IMR-90 (cell line): ENCODE results near the gene EML5. TPM values are rescaled to one million over a fixed set of nuclear protein-coding genes. Genes with fewer than 3 reads are reported as not detected.

Source experiments
- ATAC-seq: fragments of 200-7000 bp; cut with Tn5 transposase; 2 replicates; pipeline ENCODE4 v1.9.1; 2020; ENCODE audit warnings: low read depth, mild to moderate bottlenecking, moderate library complexity
- BruUV-seq: library from RNA; stranded (reverse); fragments of 400-500 nt; replicated peaks from 2 replicates; lab custom pipeline; 2021; lab: Mats Ljungman, UMichigan
- CTCF ChIA-PET: fragments of 300-600 bp; formaldehyde crosslinking; extraction: SDS; loops from one replicate; lab custom pipeline; 2021; ENCODE audit warnings: antibody characterized with exemption; lab: Yijun Ruan, JAX
- POLR2A ChIA-PET: fragments of 300-600 bp; sonication (Branson Sonifier 250); formaldehyde crosslinking; loops from one replicate; lab custom pipeline; 2022; ENCODE audit warnings: antibody characterized with exemption; ENCODE audit not compliant: unreplicated experiment; lab: Charles Lee
- DNase-seq: peaks from one replicate; pipeline ENCODE4 v3.0.0; 2013
- H2AFZ ChIP-seq: replicated peaks from 2 replicates; pipeline ENCODE3; 2013; ENCODE audit warnings: low read length, mild to moderate bottlenecking; ENCODE audit not compliant: poor library complexity
- H2AK5ac ChIP-seq: 2 replicates; pipeline ENCODE4 v1.6.1; 2013; ENCODE audit warnings: low read depth, low read length, inconsistent platforms
- H2AK9ac ChIP-seq: replicated peaks from 2 replicates; pipeline ENCODE3; 2013; ENCODE audit warnings: mild to moderate bottlenecking, low read depth, low read length, moderate library complexity; ENCODE audit not compliant: poor library complexity
- H2BK120ac ChIP-seq: 2 replicates; pipeline ENCODE4 v1.6.1; 2013; ENCODE audit warnings: low read depth, low read length, inconsistent platforms
- H2BK15ac ChIP-seq: 3 replicates; pipeline ENCODE4 v1.6.1; 2013; ENCODE audit warnings: low read depth, low read length, inconsistent platforms
- H2BK20ac ChIP-seq: 2 replicates; pipeline ENCODE4 v1.6.1; 2013; ENCODE audit warnings: low read depth, mild to moderate bottlenecking, inconsistent platforms, low read length, moderate library complexity
- H2BK5ac ChIP-seq: 2 replicates; pipeline ENCODE4 v1.6.1; 2013; ENCODE audit warnings: mild to moderate bottlenecking, low read depth, low read length, inconsistent platforms; ENCODE audit not compliant: poor library complexity, severe bottlenecking
- H3K14ac ChIP-seq: replicated peaks from 2 replicates; pipeline ENCODE4 v1.6.1; 2013; ENCODE audit warnings: low read depth, low read length, inconsistent platforms
- H3K18ac ChIP-seq: 2 replicates; pipeline ENCODE4 v1.6.1; 2013; ENCODE audit warnings: low read depth, low read length, control low read depth
- H3K23ac ChIP-seq: 2 replicates; pipeline ENCODE4 v1.6.1; 2013; ENCODE audit warnings: low read depth, low read length, inconsistent platforms
- H3K27ac ChIP-seq: 2 replicates; pipeline ENCODE4 v1.5.1; 2013; ENCODE audit warnings: mild to moderate bottlenecking, control low read depth, low read length; ENCODE audit not compliant: insufficient read depth
- H3K27me3 ChIP-seq: 2 replicates; pipeline ENCODE4 v1.6.1; 2013; ENCODE audit warnings: low read length; ENCODE audit not compliant: control insufficient read depth, insufficient read depth
- H3K36me3 ChIP-seq: 2 replicates; pipeline ENCODE4 v1.6.1; 2013; ENCODE audit warnings: low read length, mixed read lengths; ENCODE audit not compliant: control insufficient read depth, insufficient read depth
- H3K4ac ChIP-seq: 2 replicates; pipeline ENCODE4 v1.6.1; 2013; ENCODE audit warnings: low read depth, low read length, inconsistent platforms
- H3K4me1 ChIP-seq: 2 replicates; pipeline ENCODE4 v1.6.1; 2013; ENCODE audit warnings: low read length, mixed read lengths; ENCODE audit not compliant: control insufficient read depth, insufficient read depth
- H3K4me2 ChIP-seq: 2 replicates; pipeline ENCODE4 v1.6.1; 2013; ENCODE audit warnings: low read depth, mild to moderate bottlenecking, control low read depth, low read length, moderate library complexity
- H3K4me3 ChIP-seq: 2 replicates; pipeline ENCODE4 v1.5.1; 2013; ENCODE audit warnings: low read depth, mild to moderate bottlenecking, control low read depth, low read length, moderate library complexity; ENCODE audit not compliant: insufficient read depth
- H3K56ac ChIP-seq: 2 replicates; pipeline ENCODE4 v1.6.1; 2013; ENCODE audit warnings: low read length, inconsistent platforms; ENCODE audit not compliant: insufficient read depth; ENCODE audit errors: extremely low read depth
- H3K79me1 ChIP-seq, 2 experiments: 2 replicates each; pipeline ENCODE4 v1.6.1; 2013; ENCODE audit warnings: low read length in 2 of 2, inconsistent platforms in 1 of 2, low read depth in 1 of 2
- H3K9ac ChIP-seq: 2 replicates; pipeline ENCODE4 v1.6.1; 2013; ENCODE audit warnings: low read depth, low read length, control low read depth
- H3K9me1 ChIP-seq: 2 replicates; pipeline ENCODE4 v1.6.1; 2013; ENCODE audit warnings: low read length, inconsistent platforms; ENCODE audit not compliant: insufficient read depth
- H3K9me3 ChIP-seq: 2 replicates; pipeline ENCODE4 v1.6.1; 2013; ENCODE audit warnings: low read length; ENCODE audit not compliant: control insufficient read depth, insufficient read depth
- H4K20me1 ChIP-seq: 2 replicates; pipeline ENCODE4 v1.6.1; 2013; ENCODE audit warnings: low read length, inconsistent platforms; ENCODE audit not compliant: insufficient read depth
- H4K5ac ChIP-seq: 2 replicates; pipeline ENCODE4 v1.6.1; 2013; ENCODE audit warnings: mild to moderate bottlenecking, low read depth, low read length, control low read depth
- H4K8ac ChIP-seq, 2 experiments: 2 replicates each; pipeline ENCODE4 v1.6.1; 2013; ENCODE audit warnings: low read depth in 2 of 2, low read length in 2 of 2, control low read depth in 1 of 2, inconsistent platforms in 1 of 2
- H4K91ac ChIP-seq: 2 replicates; pipeline ENCODE4 v1.6.1; 2013; ENCODE audit warnings: low read depth, low read length, inconsistent platforms; ENCODE audit not compliant: insufficient read depth
- BHLHE40 ChIP-seq: fragments of 150-350 bp; IDR thresholded peaks from 2 replicates; pipeline ENCODE4 v1.6.1; 2016; ENCODE audit warnings: mild to moderate bottlenecking, low read depth, low read length
- CEBPB ChIP-seq: IDR thresholded peaks from 2 replicates; pipeline ENCODE4 v1.6.1; 2012; ENCODE audit warnings: low read depth, low read length, improper control_type of control experiment
- CHD1 ChIP-seq: IDR thresholded peaks from 2 replicates; pipeline ENCODE4 v1.6.1; 2012; ENCODE audit warnings: low read depth, low read length, improper control_type of control experiment
- MAFK ChIP-seq: IDR thresholded peaks from 2 replicates; pipeline ENCODE4 v1.6.1; 2012; ENCODE audit warnings: low read depth, low read length, improper control_type of control experiment
- MAZ ChIP-seq: IDR thresholded peaks from 2 replicates; pipeline ENCODE4 v1.6.1; 2012; ENCODE audit warnings: low read depth, mild to moderate bottlenecking, low read length, improper control_type of control experiment, moderate library complexity, borderline replicate concordance
- MXI1 ChIP-seq: IDR thresholded peaks from 2 replicates; pipeline ENCODE4 v1.6.1; 2012; ENCODE audit warnings: low read depth, mild to moderate bottlenecking, low read length, moderate library complexity, borderline replicate concordance
- NFE2L2 ChIP-seq: fragments of 150-350 bp; IDR thresholded peaks from 2 replicates; pipeline ENCODE4 v1.6.1; 2016; ENCODE audit warnings: low read depth, mild to moderate bottlenecking, low read length
- POLR2A ChIP-seq: IDR thresholded peaks from 2 replicates; pipeline ENCODE4 v1.6.1; 2012; ENCODE audit warnings: mild to moderate bottlenecking, low read depth, low read length
- RAD21 ChIP-seq: IDR thresholded peaks from 2 replicates; pipeline ENCODE4 v1.6.1; 2012; ENCODE audit warnings: low read length, improper control_type of control experiment
- RCOR1 ChIP-seq: IDR thresholded peaks from 2 replicates; pipeline ENCODE4 v1.6.1; 2012; ENCODE audit warnings: mild to moderate bottlenecking, low read length, improper control_type of control experiment; ENCODE audit not compliant: insufficient replicate concordance
- RFX5 ChIP-seq: IDR thresholded peaks from 2 replicates; pipeline ENCODE4 v1.8.0; 2012; ENCODE audit warnings: low read depth, mild to moderate bottlenecking, low read length, moderate library complexity
- SMC3 ChIP-seq: fragments of 150-350 bp; IDR thresholded peaks from 2 replicates; pipeline ENCODE4 v1.6.1; 2016; ENCODE audit warnings: low read depth, mild to moderate bottlenecking, antibody characterized with exemption, low read length, moderate library complexity
- dilution Hi-C: fragments of 300-500 bp; cut with HindIII; formaldehyde crosslinking; loops from one replicate; pipeline ENCODE4 v1.14.3; 2018; ENCODE audit warnings: low sequenced_read_pairs; ENCODE audit not compliant: unreplicated experiment
- in situ Hi-C: fragments of 300-500 bp; cut with MboI; formaldehyde crosslinking; loops from 3 replicates; pipeline ENCODE4 v1.14.3; 2019; ENCODE audit warnings: low sequenced_read_pairs, inconsistent platforms, mixed read lengths
- intact Hi-C: fragments of 100-400 bp; cut with micrococcal nuclease; formaldehyde crosslinking; loops from 2 replicates; pipeline ENCODE4 v1.10.0; 2022
- polyA plus RNA-seq, 3 experiments: library from polyadenylated mRNA; depleted of rRNA; stranded (reverse); fragments of >200 nt; gene quantifications; 2 replicates each; pipeline ENCODE4 v1.2.3, GENCODE V29; 2012; ENCODE audit warnings: low replicate concordance in 1 of 3
- total RNA-seq: library from RNA; depleted of rRNA; stranded (reverse); fragments of >200 nt; gene quantifications from 2 replicates; pipeline ENCODE4 v1.2.3, GENCODE V29; 2012
- TF ChIP-seq, protein P1 (sequence below): fragments of 150-350 bp; IDR thresholded peaks from 2 replicates; pipeline ENCODE4 v1.6.1; 2017; ENCODE audit warnings: mild to moderate bottlenecking, antibody characterized with exemption, low read length, low read depth

Gene EML5
- total and polyA plus RNA-seq, 2 of the 4 experiments (the other 2 are of a cell fraction) = 8.1 to 22.2 TPM

DNA sequence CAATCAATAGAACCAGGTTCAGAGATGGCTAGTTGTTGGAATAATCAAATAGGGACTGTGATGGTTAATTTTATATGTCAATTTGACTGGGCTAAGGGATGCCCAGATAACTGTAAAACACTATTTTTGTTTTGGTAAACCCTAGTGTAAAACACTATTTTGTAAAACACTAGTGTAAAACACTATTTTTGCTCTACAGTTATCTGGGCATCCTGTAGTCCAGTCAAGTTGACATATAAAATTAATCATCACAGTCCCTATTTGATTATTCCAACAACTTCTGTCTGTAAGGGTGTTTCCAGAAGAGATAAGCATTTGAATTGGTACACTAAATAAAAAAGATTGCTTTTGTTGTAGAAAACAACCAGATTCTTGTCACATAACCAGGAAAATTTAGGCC lies 15.6 kb upstream of the EML5 start:
- TF ChIP-seq CEBPB (no peak), BHLHE40 (no peak), SMC3 (no peak), MAZ (no peak), CHD1 (no peak), NFE2L2 (no peak), RCOR1 (no peak), RFX5 (no peak), RAD21 (no peak), POLR2A (no peak), MXI1 (no peak), MAFK (no peak)
- TF ChIP-seq, protein P1, sequence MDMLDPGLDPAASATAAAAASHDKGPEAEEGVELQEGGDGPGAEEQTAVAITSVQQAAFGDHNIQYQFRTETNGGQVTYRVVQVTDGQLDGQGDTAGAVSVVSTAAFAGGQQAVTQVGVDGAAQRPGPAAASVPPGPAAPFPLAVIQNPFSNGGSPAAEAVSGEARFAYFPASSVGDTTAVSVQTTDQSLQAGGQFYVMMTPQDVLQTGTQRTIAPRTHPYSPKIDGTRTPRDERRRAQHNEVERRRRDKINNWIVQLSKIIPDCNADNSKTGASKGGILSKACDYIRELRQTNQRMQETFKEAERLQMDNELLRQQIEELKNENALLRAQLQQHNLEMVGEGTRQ = no peak
- H3K36me3 ChIP-seq = no peaks in the 10 kb centered on the region
- DNase-seq = no peak
- H2BK5ac ChIP-seq = no peak overlapping the region
- H3K4me2 ChIP-seq = no peak overlapping the region
- ChIA-PET CTCF (no interaction called here), POLR2A (no interaction called here)
- no peak overlapping the region for H3K4me3 ChIP-seq
- H4K20me1 ChIP-seq = no peaks in the 10 kb centered on the region
- no peak overlapping the region for H4K8ac ChIP-seq
- no peak overlapping the region for H2AK9ac ChIP-seq
- no peak overlapping the region for H3K9ac ChIP-seq
- no peak overlapping the region for H3K56ac ChIP-seq
- H2AK5ac ChIP-seq = no peak overlapping the region
- H3K9me1 ChIP-seq = no peaks in the 10 kb centered on the region
- no peak for ATAC-seq
- peaks cover 2% of the 10 kb centered on the region; the same call in 1 of the 2 replicates for H3K9me3 ChIP-seq
- no peaks in the 10 kb centered on the region for H3K79me1 ChIP-seq
- dilution Hi-C loops (no loop called here), in situ Hi-C loops (no loop called here), intact Hi-C loops (no loop called here)
- H3K18ac ChIP-seq = no peak overlapping the region
- H3K4ac ChIP-seq = no peak overlapping the region
- H3K14ac ChIP-seq = no peak overlapping the region
- BruUV-seq = no TSS peak
- no peaks in the 10 kb centered on the region for H3K27me3 ChIP-seq
- H2BK20ac ChIP-seq = no peak overlapping the region
- no peaks in the 10 kb centered on the region for H3K4me1 ChIP-seq
- H3K27ac ChIP-seq = no peak overlapping the region
- H2AFZ ChIP-seq = no peak overlapping the region
- no peak overlapping the region for H4K91ac ChIP-seq
- no peak overlapping the region for H4K5ac ChIP-seq
- no peak overlapping the region for H2BK120ac ChIP-seq
- no peak overlapping the region for H2BK15ac ChIP-seq
- no peak overlapping the region for H3K23ac ChIP-seq
